ENCODE measurements around the gene JPH3. TPM values are rescaled to one million over a fixed set of nuclear protein-coding genes. Genes with fewer than 3 reads are reported as not detected.

JPH3 gene
- total RNA-seq, 1 experiment from 2014 or later = 32.7 TPM

DNA sequence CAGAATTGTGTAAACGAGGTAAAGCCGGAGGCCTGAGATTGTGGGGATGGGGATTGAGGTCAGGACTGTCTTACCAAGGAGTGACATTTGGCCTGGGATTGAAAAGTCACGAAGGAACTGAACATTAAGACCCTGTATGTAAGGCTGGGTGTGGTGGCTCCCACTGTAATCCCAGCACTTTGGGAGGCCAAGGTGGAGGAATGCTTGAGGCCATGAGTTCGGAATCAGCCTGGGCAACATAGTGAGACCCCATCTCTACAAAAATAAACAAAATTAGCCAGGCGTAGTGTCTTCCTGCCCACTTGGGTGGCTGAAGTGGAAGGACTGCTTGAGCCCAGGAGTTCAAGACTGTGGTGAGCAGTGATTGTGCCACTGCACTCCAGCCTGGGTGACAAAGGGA lies 75.5 kb downstream of the JPH3 start:
- peaks cover 4% of the 10 kb centered on the region for H3K23me2 ChIP-seq (ENCODE audit: insufficient read length, low read depth, low read length, poor library complexity, severe bottlenecking)
- H3K23ac ChIP-seq (ENCODE audit: insufficient read length, low read depth, low read length) = no peak overlapping the region
- no peak overlapping the region for H3K27ac ChIP-seq (ENCODE audit: insufficient read length, low read depth, low read length)
- H3K9me3 ChIP-seq (ENCODE audit: control insufficient read depth, low read depth, low read length) = no peaks in the 10 kb centered on the region
- H2BK15ac ChIP-seq (ENCODE audit: low read depth, low read length) = no peak overlapping the region
- H3K27me3 ChIP-seq (ENCODE audit: insufficient read depth, low read length) = no peaks in the 10 kb centered on the region
- H4K91ac ChIP-seq (ENCODE audit: insufficient read length, low read depth, low read length) = no peak overlapping the region
- no peaks in the 10 kb centered on the region for H3K4me1 ChIP-seq (ENCODE audit: insufficient read depth, low read length)
- no peaks in the 10 kb centered on the region for H3K9me3 Mint-ChIP-seq
- no peak overlapping the region for H4K5ac ChIP-seq (ENCODE audit: insufficient read length, low read depth, low read length)
- H4K20me1 ChIP-seq (ENCODE audit: control insufficient read depth, insufficient read depth, insufficient read length) = no peaks in the 10 kb centered on the region
- H3K27me3 Mint-ChIP-seq (ENCODE audit: low read depth) = peaks cover 3% of the 10 kb centered on the region
- peaks cover 0 to 4% (median 0%) of the 10 kb centered on the region in 3 experiments; a peak in 1 of 7 replicates for H3K36me3 Mint-ChIP-seq (ENCODE audit: insufficient read depth in 1 of 3, low read depth in 3 of 3)
- H2BK12ac ChIP-seq (ENCODE audit: insufficient read length, low read depth, low read length) = no peak overlapping the region
- no peak overlapping the region for H3K27ac Mint-ChIP-seq
- no peak overlapping the region for H3K14ac ChIP-seq (ENCODE audit: insufficient read depth, low read length)
- no peak overlapping the region for H2BK5ac ChIP-seq (ENCODE audit: insufficient read length, low read length)
- no peak overlapping the region for H3K4ac ChIP-seq (ENCODE audit: low read depth, low read length)
- H3K79me2 ChIP-seq (ENCODE audit: insufficient read depth, low read length) = no peaks in the 10 kb centered on the region
- H3K18ac ChIP-seq (ENCODE audit: insufficient read length, low read depth, low read length) = no peak overlapping the region
- H3T11ph ChIP-seq (ENCODE audit: low read length) = no peak overlapping the region
- no peak overlapping the region for H2AFZ ChIP-seq (ENCODE audit: low read length)
- H3K56ac ChIP-seq (ENCODE audit: insufficient read length, low read depth, low read length) = no peak overlapping the region
- H2BK120ac ChIP-seq (ENCODE audit: low read depth, low read length, poor library complexity, severe bottlenecking) = no peak overlapping the region
- no peak for DNase-seq
- H3K4me2 ChIP-seq (ENCODE audit: insufficient read depth, insufficient read length, low read length) = no peak overlapping the region
- H2BK20ac ChIP-seq (ENCODE audit: low read depth, low read length, poor library complexity, severe bottlenecking) = no peak overlapping the region
- no peak overlapping the region for H3K4me3 Mint-ChIP-seq
- H2AK5ac ChIP-seq (ENCODE audit: insufficient read length, low read length) = no peak overlapping the region
- H4K8ac ChIP-seq (replicated peaks; ENCODE audit: insufficient read length, low read depth, low read length) = no peak overlapping the region
- peaks cover 3 to 21% of the 10 kb centered on the region in 2 experiments for H3K4me1 Mint-ChIP-seq
- H3K9ac ChIP-seq (ENCODE audit: extremely low read depth, insufficient read length, low read length) = no peak overlapping the region
- H3K79me1 ChIP-seq (ENCODE audit: insufficient read depth, low read depth, low read length, poor library complexity, severe bottlenecking) = no peaks in the 10 kb centered on the region
- no CpG with 5 or more reads among the region's 5 CpGs for WGBS (ENCODE audit: extremely low coverage, insufficient read length, low lambda C conversion rate)
- TF ChIP-seq, protein P1, sequence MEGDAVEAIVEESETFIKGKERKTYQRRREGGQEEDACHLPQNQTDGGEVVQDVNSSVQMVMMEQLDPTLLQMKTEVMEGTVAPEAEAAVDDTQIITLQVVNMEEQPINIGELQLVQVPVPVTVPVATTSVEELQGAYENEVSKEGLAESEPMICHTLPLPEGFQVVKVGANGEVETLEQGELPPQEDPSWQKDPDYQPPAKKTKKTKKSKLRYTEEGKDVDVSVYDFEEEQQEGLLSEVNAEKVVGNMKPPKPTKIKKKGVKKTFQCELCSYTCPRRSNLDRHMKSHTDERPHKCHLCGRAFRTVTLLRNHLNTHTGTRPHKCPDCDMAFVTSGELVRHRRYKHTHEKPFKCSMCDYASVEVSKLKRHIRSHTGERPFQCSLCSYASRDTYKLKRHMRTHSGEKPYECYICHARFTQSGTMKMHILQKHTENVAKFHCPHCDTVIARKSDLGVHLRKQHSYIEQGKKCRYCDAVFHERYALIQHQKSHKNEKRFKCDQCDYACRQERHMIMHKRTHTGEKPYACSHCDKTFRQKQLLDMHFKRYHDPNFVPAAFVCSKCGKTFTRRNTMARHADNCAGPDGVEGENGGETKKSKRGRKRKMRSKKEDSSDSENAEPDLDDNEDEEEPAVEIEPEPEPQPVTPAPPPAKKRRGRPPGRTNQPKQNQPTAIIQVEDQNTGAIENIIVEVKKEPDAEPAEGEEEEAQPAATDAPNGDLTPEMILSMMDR (conservative IDR thresholded peaks at IDR 0.05) = no peak

All from H9 (cell line).